H1 (cell line): Measurements from ENCODE around the gene CCDC106. TPM values are rescaled to one million over a fixed set of nuclear protein-coding genes. Genes with fewer than 3 reads are reported as not detected.

Experiments used
- BCL11A ChIP-seq, 2 experiments: IDR thresholded peaks; one replicate each; pipeline ENCODE4 v1.6.1; 2011; ENCODE audit warnings: low read depth in 2 of 2, low read length in 2 of 2, mild to moderate bottlenecking in 2 of 2
- POLR2A ChIP-seq, 2 experiments: IDR thresholded peaks; 1 replicate in 1 of 2; 2 replicates in 1 of 2; pipeline ENCODE4 v1.6.1; 2011; ENCODE audit warnings: low read depth in 2 of 2, low read length in 2 of 2, mild to moderate bottlenecking in 2 of 2; ENCODE audit errors: control extremely low read depth in 1 of 2
- SIN3A ChIP-seq, 2 experiments: IDR thresholded peaks in 1 of 2; conservative IDR thresholded peaks in 1 of 2; 2 replicates each; pipeline ENCODE4 v1.6.1; 2011 to 2012; ENCODE audit warnings: low read length in 2 of 2, improper control_type of control experiment in 1 of 2, low read depth in 1 of 2, mild to moderate bottlenecking in 1 of 2
- SP1 ChIP-seq: IDR thresholded peaks from 2 replicates; pipeline ENCODE4 v1.6.1; 2011; ENCODE audit warnings: low read depth, low read length
- polyA plus RNA-seq, 7 experiments: library from polyadenylated mRNA; depleted of rRNA in 3 of 7; stranded (reverse) in 5 of 7; unstranded in 2 of 7; fragments of >200 nt in 5 of 7; fragments of 200-250 nt in 2 of 7; gene quantifications; 1 replicate in 5 of 7; 2 replicates in 1 of 7; 4 replicates in 1 of 7; pipeline versions ENCODE4 v1.2.1 to v1.2.3, GENCODE V29; 2011 to 2013; ENCODE audit warnings: missing spikeins in 2 of 7, mixed read lengths in 2 of 7
- total RNA-seq: library from RNA; stranded (reverse); fragmentation: NEBNext Ultra II Directional; extraction: Animal tissue kit (Norgen Biotek cat#: 25700); gene quantifications from 2 replicates; pipeline ENCODE4 v1.2.1, GENCODE V29; 2021
- TF ChIP-seq, protein P1 (sequence below): fragments of 300-600 bp; sonication (generic); IDR thresholded peaks from 2 replicates; pipeline ENCODE4 v1.7.1; 2012; ENCODE audit warnings: low read length, moderate library complexity, mild to moderate bottlenecking, inconsistent platforms; ENCODE audit not compliant: insufficient replicate concordance
- TF ChIP-seq, protein P2 (sequence below): IDR thresholded peaks from 2 replicates; pipeline ENCODE4 v1.6.1; 2012; ENCODE audit warnings: low read length, inconsistent platforms

The CCDC106 gene
- total and polyA plus RNA-seq, 2 of the 8 experiments (the other 6 are each of a cell fraction or from before 2014, with no cell fraction given): 12.0 to 20.1 TPM

DNA sequence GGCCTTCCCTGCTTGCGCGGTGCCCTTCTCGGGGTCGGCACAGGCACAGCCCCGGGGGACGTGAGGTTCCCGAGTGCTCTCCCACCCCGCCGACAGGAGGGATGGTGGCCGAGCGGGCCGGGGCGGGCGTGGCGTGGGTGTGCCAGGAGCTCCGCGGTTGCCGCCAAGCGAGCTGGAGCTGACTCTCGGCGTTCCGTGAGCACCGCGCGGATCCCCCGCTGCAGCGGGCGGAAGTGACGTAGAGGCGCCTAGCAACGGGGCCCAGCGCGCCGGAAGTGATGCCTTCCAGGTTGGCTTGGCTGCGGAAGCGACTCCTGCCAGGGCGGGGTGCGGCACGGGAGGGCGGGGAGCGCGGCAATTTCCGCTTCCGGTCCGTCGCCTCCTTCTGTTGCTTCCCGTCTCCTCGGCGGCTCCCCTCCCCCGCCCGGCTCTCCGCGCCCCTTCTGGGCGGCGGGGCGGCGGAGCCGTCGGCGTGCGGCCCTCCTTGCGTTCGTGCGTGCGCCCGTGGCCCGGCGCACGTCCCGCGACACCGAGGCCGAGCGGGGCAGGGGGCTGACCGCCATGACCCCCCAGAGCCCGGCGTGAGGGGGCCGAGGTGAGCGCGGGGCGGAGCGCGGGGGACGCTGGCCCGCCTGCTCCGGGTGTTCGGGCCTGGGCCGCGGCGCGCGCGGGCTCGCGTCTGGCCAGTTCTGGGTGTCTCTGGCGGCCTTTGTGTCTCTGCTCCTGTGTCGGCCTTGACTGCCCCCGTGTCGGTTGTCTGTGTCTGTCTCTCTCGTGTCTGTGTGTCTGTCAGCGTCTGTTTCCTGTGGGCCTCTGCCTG is 27.0 kb downstream of the CCDC106 start, which contains the start of gene EPN1 (continued):
- TF ChIP-seq, protein P1, sequence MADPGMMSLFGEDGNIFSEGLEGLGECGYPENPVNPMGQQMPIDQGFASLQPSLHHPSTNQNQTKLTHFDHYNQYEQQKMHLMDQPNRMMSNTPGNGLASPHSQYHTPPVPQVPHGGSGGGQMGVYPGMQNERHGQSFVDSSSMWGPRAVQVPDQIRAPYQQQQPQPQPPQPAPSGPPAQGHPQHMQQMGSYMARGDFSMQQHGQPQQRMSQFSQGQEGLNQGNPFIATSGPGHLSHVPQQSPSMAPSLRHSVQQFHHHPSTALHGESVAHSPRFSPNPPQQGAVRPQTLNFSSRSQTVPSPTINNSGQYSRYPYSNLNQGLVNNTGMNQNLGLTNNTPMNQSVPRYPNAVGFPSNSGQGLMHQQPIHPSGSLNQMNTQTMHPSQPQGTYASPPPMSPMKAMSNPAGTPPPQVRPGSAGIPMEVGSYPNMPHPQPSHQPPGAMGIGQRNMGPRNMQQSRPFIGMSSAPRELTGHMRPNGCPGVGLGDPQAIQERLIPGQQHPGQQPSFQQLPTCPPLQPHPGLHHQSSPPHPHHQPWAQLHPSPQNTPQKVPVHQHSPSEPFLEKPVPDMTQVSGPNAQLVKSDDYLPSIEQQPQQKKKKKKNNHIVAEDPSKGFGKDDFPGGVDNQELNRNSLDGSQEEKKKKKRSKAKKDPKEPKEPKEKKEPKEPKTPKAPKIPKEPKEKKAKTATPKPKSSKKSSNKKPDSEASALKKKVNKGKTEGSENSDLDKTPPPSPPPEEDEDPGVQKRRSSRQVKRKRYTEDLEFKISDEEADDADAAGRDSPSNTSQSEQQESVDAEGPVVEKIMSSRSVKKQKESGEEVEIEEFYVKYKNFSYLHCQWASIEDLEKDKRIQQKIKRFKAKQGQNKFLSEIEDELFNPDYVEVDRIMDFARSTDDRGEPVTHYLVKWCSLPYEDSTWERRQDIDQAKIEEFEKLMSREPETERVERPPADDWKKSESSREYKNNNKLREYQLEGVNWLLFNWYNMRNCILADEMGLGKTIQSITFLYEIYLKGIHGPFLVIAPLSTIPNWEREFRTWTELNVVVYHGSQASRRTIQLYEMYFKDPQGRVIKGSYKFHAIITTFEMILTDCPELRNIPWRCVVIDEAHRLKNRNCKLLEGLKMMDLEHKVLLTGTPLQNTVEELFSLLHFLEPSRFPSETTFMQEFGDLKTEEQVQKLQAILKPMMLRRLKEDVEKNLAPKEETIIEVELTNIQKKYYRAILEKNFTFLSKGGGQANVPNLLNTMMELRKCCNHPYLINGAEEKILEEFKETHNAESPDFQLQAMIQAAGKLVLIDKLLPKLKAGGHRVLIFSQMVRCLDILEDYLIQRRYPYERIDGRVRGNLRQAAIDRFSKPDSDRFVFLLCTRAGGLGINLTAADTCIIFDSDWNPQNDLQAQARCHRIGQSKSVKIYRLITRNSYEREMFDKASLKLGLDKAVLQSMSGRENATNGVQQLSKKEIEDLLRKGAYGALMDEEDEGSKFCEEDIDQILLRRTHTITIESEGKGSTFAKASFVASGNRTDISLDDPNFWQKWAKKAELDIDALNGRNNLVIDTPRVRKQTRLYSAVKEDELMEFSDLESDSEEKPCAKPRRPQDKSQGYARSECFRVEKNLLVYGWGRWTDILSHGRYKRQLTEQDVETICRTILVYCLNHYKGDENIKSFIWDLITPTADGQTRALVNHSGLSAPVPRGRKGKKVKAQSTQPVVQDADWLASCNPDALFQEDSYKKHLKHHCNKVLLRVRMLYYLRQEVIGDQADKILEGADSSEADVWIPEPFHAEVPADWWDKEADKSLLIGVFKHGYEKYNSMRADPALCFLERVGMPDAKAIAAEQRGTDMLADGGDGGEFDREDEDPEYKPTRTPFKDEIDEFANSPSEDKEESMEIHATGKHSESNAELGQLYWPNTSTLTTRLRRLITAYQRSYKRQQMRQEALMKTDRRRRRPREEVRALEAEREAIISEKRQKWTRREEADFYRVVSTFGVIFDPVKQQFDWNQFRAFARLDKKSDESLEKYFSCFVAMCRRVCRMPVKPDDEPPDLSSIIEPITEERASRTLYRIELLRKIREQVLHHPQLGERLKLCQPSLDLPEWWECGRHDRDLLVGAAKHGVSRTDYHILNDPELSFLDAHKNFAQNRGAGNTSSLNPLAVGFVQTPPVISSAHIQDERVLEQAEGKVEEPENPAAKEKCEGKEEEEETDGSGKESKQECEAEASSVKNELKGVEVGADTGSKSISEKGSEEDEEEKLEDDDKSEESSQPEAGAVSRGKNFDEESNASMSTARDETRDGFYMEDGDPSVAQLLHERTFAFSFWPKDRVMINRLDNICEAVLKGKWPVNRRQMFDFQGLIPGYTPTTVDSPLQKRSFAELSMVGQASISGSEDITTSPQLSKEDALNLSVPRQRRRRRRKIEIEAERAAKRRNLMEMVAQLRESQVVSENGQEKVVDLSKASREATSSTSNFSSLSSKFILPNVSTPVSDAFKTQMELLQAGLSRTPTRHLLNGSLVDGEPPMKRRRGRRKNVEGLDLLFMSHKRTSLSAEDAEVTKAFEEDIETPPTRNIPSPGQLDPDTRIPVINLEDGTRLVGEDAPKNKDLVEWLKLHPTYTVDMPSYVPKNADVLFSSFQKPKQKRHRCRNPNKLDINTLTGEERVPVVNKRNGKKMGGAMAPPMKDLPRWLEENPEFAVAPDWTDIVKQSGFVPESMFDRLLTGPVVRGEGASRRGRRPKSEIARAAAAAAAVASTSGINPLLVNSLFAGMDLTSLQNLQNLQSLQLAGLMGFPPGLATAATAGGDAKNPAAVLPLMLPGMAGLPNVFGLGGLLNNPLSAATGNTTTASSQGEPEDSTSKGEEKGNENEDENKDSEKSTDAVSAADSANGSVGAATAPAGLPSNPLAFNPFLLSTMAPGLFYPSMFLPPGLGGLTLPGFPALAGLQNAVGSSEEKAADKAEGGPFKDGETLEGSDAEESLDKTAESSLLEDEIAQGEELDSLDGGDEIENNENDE: no peak
- TF ChIP-seq POLR2A (IDR thresholded peaks at IDR 0.05; ENCODE audit: control extremely low read depth in 1 of 2, low read depth in 2 of 2, low read length in 2 of 2) (peak; percentile 5 to 80), SP1 (peak; percentile 9; the same call in 1 of the 2 replicates), BCL11A (IDR thresholded peaks at IDR 0.05; ENCODE audit: low read depth in 2 of 2, low read length in 2 of 2) (no peak), SIN3A (conservative IDR thresholded peaks at IDR 0.05 in 1 of 2, IDR thresholded peaks at IDR 0.05 in 1 of 2; ENCODE audit: low read depth in 1 of 2, low read length in 2 of 2) (peak; percentile 55 to 66; a peak in 3 of 4 replicates)
- TF ChIP-seq, protein P2, sequence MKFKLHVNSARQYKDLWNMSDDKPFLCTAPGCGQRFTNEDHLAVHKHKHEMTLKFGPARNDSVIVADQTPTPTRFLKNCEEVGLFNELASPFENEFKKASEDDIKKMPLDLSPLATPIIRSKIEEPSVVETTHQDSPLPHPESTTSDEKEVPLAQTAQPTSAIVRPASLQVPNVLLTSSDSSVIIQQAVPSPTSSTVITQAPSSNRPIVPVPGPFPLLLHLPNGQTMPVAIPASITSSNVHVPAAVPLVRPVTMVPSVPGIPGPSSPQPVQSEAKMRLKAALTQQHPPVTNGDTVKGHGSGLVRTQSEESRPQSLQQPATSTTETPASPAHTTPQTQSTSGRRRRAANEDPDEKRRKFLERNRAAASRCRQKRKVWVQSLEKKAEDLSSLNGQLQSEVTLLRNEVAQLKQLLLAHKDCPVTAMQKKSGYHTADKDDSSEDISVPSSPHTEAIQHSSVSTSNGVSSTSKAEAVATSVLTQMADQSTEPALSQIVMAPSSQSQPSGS: no peak; the same call in 1 of the 2 replicates
